Inflammatory macrophage treated with lipopolysaccharide for 4 hours (primary cell): ENCODE data around the gene AJUBA.

Source experiments
- DNase-seq: peaks from one replicate; pipeline ENCODE4 v3.0.0-alpha.2; 2020

AJUBA gene

DNA sequence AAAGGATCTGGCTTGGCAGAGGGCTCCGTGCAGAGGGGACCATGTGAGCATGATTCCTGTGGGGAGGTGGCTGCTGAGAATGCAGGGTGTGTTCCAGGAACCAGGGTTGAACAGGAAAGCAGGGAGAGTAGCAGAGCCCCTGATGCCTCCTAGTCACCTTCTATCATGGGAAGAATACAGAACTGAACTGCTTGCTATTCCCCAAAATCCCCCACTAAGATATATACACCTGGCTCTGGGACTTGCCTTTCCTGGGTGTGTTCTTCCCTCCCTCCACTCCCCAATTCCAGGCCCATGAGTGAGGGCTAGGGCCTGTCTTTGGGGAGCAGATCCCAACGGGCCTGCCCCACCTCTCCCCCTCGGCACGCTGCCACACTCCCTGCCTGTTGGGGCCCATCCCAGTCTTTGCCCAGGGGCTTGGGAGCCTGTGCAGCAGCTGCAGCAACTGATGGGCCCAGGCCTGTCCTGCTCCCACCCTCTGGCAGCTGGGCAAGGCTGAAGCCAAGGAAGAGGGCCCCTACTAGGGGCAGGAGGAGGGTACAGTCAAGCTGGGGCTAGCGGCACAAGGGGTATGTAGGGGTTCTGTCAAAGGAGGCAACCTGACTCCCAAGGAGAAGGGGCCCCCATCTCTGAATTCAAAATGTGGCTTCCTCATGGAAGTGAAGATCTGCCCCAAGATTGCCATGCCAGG lies 3.2 kb downstream of the AJUBA start:
- DNase-seq = no peak

DNA sequence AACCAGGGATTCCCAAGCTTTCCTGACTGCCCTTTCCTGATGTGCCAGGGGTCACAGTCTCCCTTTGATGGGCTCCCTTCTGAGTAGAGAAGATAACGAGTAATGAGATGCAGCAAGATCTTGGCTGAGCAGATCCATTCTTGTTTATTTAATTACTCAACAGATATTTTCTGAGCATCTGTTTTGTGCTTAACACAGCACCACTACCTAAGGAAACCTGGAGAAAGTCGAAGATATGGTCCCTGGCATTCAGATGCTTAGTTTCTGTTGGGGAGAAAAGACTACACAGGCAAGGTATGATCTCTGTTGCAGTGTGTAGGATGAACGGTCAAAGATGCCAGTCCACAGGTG lies 3.9 kb downstream of the AJUBA start:
- no peak for DNase-seq

DNA sequence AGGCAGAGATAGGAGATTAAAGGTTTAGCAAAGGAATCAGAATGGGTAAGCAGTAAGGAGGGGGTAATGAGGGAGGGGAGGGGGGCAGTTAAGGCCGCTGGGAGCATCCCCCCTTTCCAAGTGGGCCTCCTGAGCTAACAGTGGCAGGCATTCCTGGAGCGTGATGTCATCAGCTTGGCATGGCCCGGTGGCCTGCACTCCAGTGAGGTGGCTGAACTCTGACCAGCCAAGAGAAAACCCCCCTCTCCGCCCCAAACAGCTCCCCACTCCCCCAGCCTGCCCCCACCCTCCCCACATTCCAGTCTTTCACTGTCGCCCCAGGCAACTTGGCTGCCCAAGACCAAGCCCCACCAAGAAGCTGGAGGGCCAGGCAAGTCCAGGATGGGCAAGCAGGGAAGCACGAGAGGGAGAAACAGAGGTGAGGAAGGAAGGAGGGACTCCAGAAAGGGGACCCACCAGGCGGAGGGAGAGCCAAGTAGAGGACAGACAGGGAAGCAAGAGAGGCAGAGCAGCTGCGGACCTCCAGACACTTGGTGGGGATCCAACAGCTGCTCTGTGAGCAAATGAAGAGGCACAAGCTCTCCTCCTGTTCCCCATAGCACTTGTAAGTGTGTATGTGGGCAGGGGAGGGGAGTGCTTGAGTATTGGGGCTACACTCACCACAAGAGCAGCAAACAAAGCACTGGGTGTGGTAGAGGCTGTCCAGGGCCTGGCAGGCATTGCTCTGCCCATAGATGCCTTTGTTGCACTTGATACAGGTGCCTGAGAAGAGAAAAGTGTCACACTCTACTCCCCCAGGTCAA lies 4.5 kb downstream of the AJUBA start:
- no peak for DNase-seq

DNA sequence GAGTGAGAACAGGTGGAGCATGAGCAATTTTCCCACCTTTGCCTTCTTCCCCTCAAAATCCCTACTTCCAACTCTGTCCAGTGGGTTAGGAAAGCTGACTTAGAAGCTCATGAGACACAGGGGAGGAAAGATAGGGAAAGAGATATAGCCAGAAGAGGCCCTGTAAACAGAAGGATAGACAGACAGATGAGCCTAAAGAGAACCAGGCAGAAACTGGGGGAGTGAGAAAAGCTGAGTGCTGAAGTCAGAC lies 5.0 kb downstream of the AJUBA start:
- DNase-seq = no peak

DNA sequence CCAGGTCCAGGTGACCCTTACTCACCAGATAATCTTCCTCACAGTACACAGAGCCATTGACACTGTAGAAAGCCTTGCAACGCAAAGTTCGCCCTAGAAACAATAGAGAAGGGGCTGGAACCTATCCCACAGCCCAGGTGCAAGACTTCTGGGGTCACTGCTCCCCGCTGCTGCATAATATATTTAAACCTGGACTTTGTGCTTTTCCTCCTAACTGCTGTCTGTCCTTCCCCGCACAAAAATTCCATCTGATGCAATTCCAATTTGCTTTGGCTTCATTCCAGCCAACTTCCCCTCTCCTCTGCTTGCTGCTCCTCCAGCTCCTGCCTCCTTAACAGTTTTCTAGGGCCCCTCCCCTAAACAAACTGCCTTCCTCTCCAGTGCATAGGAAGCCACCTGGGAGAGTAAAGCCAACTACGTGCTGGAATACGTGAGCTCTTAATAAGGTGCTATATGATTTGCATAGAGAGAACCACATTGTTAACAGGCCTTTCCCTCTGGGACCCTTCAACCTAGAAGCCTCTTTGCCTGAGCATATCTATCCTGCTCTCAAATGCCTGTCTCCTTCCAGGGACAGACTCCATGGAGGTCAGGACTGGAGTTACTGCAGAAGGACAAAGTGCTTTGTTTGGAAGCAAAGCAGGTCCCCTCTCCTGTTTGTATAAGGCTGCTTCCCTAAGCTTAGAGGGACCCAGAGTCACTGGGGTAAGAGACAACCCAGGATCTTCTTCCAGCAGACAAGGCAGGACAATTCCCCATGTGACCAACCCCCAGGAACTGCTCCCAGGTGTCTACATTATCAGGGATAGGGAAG lies 5.5 kb downstream of the AJUBA start:
- DNase-seq = no peak

DNA sequence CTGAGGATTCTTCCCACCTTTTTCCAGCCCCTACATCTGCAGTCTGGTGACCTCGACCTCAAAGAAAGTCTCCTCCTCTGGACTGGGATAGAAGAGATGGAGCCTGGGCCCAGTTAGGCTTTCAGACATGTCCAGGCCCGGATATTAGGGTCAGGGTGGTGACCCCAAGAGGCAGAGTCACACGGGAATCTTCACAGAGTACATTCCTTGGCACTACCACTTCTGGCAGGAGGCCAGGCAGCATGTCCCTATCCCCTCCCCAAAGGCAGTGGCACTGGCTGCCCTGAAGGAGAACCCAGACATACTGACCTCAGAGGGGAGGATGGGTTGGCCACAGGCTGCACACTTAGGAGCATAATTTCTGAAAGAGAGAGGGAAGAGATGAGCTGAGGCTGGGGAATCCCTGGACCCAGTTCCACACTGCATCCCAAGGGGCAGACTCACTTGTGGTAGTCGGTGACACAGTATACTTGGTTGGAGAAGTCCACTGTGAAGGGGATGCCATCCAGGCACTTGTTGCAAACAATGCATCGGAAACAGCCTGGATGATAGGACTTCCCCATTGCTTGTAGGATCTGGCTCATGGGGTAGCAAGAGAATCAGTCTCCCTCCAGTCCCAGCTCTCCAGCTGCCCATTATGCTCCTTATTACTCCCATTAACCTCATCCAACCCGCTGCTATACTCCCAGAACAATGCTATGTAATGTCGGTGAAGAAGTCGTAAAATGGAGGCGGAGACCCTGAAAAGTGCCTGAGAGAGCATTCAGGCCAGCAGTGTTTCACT lies 7.6 kb downstream of the AJUBA start:
- no peak for DNase-seq

DNA sequence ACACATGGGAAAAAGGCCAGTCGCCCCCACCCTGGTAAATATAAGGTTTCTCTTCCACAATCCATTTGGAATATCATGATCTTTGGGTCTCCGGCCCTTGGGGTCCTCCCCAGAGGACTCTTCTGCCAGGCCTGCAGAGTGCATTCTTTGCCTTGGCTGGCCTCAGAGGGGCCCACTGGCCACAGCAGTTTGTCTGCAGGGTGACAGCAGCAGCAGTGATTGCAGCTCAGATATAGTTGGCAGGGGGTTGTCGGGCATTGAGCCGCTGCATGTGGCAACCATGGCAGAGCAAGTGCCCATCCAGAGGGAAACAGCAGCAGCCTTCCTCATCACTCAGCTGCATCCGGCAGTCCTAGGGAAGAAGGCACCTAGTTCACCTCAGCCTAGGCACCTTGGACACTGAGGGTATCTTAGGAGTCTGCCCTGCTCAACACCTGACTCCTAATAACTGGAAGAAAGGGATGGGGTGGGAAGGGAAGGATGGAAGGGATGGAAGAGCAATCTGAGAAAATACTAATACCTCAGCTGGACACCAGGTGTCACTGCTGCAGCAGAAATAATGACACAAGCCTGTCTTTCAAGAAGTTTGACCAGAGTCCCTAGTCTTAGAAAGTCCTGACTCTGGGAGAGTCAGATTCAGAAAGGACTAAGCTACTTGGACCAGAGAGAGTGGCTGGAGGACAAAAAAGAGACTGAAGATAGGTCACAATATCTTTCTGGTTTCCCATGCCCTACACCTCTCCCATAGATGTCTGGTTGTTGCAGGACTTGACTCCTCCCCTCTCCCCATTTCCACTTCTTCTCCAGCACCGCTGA lies 8.9 kb downstream of the AJUBA start:
- peak; percentile 53 for DNase-seq

DNA sequence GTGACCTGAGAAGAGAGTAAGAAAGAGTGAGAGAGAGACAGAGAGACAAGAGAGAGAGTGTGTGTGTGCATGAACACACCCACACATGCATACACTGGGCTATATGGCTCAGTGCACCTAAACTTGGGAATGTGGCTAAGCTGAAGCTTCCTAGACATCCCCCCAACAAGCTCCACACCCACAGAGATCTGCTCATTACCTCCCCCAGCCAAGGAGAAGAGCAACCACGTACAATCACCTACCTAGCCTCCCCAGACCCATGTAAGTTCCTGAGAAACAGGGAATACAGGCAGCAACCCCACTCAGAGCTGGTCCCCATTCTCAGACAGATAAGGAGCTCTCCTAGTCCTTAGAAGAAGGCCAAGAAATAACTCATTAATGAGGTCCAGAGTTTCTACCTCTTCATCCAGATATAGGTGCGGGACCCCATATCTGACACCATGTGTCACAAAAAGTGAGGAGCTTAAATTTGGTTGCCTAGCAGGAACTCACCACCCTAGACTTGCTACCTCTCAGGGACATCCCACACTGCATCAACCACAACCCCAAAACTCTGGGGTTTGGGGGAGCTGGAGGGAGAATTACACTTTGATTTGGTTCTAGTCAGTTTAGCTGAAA lies 9.9 kb downstream of the AJUBA start:
- DNase-seq = no peak

DNA sequence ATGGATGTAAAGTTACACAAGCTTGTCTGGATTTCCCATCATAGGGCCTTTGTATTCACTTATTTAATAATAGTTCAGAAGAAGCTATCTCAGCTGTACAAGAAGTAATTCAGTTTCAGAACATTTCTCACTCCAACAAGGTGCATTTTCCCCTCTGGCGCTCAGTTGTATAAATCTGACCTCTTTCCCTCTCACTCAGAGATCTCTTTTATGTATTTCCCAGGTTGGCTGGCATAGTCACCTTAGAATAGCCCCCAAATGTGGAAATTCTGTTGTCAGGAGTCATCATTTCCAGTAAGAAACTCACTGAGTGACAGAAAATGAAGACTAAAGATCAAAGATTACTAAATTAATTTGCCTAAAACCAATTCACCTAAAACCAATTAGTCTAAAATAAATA lies 11.2 kb downstream of the AJUBA start:
- no peak for DNase-seq

DNA sequence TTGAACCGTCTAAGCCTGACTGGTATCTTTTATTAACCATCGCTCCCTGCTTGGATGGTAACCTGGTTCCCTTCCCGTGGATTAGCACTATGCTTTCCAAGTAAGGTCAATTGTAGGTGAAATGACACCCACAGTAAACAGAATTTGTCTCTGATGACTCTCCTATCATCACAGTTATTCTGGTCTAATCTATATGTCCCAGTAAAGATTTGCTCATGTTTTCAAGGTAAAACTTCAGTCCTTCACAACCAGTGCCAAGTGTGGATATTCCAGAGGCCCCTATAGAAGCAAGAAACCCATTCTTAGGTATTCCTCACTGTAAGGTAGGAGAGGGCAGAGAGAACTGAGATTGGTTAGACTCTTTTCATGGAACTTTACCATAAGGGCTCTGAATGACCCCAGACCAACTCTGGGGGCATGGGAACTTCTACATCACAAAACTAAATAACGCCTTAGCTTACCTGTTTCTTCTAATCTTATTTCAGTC lies 15.5 kb downstream of the AJUBA start:
- no peak for DNase-seq

DNA sequence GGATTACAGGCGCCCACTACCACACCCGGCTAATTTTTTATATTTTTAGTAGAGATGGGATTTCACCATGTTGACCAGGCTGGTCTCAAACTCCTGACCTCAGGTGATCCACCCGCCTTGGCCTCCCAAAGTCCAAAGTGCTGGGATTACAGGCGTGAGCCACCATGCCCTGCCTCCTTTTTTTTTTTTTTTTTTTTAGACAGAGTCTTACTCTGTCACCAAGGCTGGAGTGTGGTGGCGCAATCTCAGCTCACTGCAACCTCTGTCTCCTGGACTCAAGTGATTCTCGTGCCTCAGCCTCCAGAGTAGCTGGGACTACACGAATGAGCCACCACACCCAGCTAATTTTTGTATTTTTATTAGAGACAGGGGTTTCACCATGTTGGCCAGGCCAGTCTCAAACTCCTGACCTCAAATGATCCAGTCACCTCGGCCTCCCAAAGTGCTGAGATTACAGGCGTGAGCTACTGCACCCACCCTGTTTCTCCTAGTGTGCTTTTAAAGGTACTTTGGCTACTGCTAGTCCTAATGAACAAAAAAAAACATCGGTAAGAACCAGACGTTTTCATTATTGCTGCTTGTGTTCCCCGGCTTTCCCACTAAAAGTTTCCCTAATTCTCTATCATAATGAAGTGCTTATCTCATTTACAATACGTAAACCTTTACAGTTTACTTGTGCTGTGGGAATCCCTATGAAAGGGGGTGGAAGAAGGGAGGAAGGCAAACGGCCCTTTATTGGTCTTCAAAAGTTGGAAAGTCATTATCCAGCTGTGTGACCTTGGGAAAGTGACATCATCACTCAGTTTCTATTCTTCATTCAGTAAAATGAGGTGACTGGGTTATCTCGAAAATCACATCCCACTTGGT lies 16.2 kb downstream of the AJUBA start:
- peak; percentile 16 for DNase-seq

DNA sequence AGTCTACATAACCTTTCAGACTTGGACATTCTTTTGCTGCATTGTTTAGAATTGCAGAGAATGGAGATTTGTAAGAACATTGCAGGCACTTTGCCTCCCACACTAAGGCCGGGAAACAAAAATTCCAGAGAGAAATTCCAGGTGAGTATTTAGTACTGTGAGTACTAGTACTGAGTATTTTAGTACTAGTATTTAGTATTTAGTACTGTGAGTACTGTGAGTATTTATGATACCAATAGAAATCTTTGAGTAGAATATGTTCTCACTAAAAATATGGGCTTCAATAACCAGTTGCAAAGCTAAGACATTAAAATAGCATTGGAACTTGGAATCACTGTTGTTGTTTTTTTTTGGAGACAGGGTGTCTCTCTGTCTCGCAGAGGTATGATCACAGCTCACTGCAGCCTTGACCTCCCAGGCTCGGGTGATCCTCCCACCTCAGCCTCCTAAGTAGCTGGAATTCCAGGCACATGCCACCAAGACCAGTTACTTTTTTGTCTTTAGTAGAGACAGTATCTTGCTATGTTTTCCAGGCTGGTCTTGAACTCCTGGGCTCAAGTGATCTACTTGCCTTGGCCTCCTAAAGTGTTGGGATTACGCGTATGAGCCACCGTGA lies 20.2 kb downstream of the AJUBA start:
- no peak for DNase-seq

DNA sequence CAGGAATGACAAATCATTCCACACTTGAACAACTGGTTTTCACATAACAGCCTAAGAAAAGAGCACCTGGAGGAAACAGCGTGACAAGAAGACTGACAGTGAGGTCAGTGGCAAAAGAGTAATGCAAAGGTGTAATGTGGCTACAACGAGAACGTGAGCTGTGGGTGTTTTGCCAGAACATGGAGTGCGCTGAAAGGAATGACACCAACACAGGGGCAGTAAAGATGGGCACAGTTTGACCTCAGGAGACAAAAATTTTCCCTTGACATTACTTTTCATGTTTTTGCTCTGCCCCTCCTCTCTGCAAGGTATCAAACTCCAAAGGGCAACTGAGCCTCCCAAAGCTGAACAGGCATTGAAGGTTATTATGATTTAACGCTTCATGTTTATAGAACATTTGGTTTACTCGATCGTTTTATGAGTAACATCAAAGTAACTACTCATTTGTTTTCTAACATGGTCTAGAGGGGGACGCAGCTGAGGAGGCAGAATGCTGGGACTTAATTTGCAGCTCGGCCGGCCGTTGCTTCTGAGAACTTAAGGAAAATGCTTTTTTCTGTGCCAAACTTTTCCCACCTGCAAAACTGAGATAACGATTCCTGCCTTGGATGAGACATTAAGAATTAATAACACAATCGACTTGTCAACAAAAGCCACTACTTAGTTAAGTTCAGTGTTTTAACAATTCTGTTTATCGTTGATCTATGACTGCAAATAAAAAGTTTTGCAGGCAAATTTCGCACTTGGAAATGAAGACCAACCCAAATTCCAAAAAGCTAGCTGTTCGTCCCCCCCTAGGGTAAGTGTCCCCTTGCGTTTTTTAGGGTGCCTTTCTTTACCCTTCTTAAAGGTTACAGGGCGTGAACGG lies 26.4 kb downstream of the AJUBA start:
- DNase-seq = no peak

DNA sequence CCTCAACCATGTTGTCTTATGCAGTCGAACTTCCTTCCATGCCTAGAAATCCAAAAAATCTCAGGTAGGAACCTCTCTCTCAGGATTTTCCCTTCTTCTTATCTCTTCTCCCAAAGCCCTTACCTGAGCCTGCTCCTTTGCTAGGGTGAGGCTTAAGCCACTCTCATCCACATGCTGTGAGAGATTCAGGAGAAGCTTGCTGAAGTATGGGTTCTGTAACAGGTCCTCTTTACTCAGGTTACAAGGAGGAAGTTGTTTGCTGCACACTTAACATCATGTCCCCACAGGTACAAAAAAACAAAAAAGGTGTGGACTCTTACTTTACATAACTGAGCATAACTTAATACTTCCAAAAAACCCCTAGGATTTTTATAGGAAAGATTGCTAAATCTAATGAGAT lies 29.9 kb downstream of the AJUBA start:
- DNase-seq = no peak

DNA sequence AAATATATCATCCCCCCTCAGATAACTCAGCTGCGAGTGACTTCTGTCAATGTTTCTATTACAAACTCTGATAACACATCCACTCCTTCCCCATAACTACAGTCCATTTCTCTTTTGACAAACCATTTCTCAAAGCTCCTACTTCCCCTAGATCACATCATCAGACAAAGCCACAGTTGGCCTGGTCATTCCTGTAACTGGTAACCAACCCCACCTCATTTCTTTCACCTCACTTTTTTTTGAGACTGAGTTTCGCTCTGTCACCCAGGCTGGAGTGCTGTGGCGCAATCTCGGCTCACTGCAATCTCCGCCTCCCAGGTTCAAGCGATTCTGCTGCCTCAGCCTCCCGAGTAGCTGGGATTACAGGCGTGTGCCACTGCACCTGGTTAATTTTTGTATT lies 30.6 kb downstream of the AJUBA start:
- peak; percentile 70 for DNase-seq

DNA sequence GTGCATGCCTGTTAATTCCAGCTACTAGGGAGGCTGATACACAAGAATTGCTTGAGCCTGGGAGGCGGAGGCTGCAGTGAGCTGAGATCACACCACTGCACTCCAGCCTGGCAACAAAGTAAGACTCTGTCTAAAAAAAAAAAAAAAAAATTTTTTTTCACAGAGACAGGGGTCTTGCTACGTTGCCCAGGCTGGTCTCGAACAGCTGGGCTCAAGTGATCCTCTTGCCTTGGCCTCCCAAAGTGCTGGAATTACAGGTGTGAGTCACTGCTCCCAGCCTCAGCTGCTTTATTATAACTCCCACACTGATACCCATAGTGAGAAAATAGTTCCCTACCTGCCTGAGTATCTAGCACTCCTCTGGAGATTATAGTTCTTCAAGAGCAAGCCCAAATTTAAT lies 36.7 kb downstream of the AJUBA start:
- no peak for DNase-seq

DNA sequence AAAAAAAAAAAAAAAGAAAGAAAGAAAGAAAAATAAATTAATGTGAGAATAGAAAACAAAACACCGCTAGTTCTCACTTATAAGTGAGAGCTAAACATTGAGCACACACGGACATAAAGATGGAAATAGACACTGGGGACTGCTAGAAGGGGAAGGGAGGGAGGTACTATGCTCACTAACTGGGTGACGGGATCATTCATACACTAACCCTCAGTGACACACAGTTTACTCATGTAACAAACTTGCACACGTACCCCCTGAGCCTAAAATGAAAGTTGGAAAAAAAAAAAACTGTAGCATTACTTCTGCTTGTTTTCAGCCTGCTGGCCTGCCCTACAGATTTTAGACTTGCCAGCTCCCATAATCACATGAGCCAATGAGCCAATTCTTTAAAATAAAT lies 42.7 kb downstream of the AJUBA start:
- no peak for DNase-seq

DNA sequence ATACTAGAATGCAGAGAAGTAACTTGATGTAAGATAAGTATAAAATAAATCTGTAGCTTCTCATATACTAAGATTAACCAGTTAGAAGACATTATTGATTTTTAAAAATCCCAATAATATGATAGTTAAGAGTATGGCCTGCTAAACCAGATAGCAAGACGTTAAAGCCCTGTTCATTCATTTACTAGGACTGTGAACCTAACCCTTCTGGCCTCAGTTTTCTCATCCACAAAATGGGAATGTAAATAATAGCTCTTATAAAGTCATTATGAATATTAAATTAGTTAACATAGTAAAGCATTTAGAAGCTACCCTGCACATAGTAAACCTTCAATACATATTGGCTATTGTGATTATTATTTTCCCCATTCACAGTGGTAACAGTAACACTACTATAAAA lies 47.2 kb downstream of the AJUBA start:
- DNase-seq = no peak

DNA sequence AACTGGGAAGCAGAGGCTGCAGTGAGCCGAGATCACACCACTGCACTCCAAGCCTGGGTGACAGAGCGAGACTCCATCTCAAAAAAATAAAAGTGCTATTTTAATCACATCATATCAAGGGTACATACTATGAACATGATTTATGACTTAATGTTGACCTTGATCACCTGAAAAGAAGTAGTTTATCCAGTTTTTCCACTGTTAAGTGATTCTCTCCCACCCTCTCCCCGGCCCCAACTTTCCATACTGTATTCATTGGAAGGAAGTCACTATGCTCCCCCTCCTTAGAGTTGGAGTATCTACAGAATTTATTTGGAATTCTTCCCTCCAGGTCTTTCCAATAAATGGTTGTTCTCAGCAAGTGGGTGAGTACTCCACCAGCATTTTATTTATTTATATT lies 50.2 kb downstream of the AJUBA start:
- DNase-seq = no peak
